Measurements from ENCODE around the gene CLCN5.

DNA sequence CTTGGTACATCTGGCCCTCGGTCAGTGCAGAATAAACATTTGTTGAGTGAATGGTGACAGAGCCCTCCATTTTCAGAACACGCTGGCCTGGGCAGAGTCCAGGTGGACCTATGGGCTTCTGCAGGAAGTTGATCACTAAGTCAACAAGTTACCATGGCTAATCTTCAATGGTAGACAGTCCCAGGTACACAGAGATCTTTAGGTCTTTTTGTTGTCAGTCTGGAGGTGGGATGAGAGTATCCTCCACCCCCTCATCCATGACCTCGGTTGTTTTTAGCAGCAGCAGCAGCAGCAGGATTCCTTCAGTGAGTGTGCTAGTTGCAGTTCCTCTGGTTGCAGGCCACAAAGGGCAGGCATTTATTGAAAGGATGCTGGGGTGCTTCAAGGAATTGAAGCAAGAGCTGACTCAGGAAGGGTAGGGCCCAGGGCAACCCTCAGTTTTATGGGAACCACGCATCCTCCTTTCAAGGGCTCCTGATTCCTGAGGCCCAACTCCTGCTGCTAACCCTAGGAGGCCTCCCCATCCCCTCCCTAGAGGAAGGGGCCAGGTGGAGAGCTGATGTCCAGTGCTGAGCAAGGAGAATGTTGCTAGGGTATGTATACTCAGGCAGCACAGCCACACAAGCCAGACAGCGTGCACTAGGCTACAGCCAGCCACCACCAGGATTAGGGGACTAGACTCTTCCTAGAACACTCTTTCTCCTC is 44.8 kb upstream of the CLCN5 start:
- TF ChIP-seq, protein P1, sequence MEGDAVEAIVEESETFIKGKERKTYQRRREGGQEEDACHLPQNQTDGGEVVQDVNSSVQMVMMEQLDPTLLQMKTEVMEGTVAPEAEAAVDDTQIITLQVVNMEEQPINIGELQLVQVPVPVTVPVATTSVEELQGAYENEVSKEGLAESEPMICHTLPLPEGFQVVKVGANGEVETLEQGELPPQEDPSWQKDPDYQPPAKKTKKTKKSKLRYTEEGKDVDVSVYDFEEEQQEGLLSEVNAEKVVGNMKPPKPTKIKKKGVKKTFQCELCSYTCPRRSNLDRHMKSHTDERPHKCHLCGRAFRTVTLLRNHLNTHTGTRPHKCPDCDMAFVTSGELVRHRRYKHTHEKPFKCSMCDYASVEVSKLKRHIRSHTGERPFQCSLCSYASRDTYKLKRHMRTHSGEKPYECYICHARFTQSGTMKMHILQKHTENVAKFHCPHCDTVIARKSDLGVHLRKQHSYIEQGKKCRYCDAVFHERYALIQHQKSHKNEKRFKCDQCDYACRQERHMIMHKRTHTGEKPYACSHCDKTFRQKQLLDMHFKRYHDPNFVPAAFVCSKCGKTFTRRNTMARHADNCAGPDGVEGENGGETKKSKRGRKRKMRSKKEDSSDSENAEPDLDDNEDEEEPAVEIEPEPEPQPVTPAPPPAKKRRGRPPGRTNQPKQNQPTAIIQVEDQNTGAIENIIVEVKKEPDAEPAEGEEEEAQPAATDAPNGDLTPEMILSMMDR (IDR thresholded peaks at IDR 0.05; ENCODE audit: low read depth, low read length, poor library complexity, severe bottlenecking): no peak
- no peak for TF ChIP-seq EZH2phosphoT487 (IDR thresholded peaks at IDR 0.05; ENCODE audit: borderline replicate concordance, low read length)
